ENCODE data around the gene PRMT2.

DNA sequence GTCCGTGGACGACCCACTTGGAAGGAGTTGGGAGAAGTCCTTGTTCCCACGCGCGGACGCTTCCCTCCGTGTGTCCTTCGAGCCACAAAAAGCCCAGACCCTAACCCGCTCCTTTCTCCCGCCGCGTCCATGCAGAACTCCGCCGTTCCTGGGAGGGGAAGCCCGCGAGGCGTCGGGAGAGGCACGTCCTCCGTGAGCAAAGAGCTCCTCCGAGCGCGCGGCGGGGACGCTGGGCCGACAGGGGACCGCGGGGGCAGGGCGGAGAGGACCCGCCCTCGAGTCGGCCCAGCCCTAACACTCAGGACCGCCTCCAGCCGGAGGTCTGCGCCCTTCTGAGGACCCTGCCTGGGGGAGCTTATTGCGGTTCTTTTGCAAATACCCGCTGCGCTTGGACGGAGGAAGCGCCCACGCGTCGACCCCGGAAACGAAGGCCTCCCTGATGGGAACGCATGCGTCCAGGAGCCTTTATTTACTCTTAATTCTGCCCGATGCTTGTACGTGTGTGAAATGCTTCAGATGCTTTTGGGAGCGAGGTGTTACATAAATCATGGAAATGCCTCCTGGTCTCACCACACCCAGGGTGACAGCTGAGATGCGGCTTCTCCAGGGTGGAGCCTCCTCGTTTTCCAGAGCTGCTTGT lies 32.4 kb downstream of the PRMT2 start:
- TF ChIP-seq, protein P1, sequence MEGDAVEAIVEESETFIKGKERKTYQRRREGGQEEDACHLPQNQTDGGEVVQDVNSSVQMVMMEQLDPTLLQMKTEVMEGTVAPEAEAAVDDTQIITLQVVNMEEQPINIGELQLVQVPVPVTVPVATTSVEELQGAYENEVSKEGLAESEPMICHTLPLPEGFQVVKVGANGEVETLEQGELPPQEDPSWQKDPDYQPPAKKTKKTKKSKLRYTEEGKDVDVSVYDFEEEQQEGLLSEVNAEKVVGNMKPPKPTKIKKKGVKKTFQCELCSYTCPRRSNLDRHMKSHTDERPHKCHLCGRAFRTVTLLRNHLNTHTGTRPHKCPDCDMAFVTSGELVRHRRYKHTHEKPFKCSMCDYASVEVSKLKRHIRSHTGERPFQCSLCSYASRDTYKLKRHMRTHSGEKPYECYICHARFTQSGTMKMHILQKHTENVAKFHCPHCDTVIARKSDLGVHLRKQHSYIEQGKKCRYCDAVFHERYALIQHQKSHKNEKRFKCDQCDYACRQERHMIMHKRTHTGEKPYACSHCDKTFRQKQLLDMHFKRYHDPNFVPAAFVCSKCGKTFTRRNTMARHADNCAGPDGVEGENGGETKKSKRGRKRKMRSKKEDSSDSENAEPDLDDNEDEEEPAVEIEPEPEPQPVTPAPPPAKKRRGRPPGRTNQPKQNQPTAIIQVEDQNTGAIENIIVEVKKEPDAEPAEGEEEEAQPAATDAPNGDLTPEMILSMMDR (IDR thresholded peaks at IDR 0.05; ENCODE audit: insufficient read depth, low read length): no peak
- no peak for TF ChIP-seq POLR2AphosphoS5 (IDR thresholded peaks at IDR 0.05; ENCODE audit: low read depth)
